ENCODE results near the gene TTC33.

- TF ChIP-seq CTCF (IDR thresholded peaks at IDR 0.05) (no peak), POLR2A (IDR thresholded peaks at IDR 0.05) (no peak)
These were observed 154.4 kb downstream of the TTC33 start for GRCh38 chr5:40601198-40601868.

All from Peyer's patch (tissue), 4 donors.